Measurements from ENCODE around the gene IGF2BP3.
A peak's percentile ranks its signal among the peaks of the same experiment; 100 is the strongest.
"Not testable (repeated sequence)": the region's sequence is repeated elsewhere in the genome, so short reads cannot be mapped to it uniquely, and the experiment has no call there.

Gene IGF2BP3

DNA sequence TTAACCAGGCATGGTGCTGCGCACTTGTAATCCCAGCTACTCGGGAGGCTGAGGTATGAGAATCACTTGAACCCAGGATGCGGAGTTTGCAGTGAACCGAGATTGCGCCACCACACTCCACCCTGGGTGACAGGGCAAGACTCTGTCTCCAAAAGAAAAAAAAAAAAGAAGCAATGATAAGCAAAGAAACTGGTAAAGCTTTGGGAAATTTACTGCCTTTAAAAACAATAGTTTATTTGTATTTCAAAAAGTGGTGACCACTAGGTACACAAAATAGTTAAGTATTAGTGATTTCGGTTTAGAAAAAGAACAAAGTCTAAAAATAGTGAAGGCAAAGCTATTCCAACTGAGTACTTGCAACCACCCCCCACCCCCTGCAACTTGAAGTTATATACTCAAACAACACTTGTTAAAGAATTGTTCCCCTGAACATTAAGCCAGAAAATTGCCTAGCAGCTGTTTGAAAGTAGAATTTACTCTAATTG is 133.4 kb downstream of the IGF2BP3 start:
- DNase-seq: no peak

DNA sequence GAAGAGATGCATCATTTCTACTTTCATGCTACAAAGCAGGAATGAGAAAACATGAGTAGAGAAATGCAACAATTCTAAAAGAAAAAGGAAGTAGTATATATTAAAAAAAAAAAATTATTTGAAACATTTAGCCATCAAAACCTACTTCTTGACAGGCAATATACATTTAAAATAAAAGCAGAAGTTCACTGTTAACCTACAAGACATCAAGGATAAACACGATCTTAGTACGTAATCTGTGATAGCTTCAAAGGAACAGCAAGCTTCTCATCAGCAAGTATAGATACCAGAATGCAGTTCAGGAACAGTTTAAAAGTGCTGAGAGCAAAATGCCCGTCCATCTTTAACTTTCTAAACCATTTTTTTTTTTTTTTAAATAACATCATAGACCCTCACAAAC is 134.2 kb downstream of the IGF2BP3 start:
- DNase-seq: no peak

DNA sequence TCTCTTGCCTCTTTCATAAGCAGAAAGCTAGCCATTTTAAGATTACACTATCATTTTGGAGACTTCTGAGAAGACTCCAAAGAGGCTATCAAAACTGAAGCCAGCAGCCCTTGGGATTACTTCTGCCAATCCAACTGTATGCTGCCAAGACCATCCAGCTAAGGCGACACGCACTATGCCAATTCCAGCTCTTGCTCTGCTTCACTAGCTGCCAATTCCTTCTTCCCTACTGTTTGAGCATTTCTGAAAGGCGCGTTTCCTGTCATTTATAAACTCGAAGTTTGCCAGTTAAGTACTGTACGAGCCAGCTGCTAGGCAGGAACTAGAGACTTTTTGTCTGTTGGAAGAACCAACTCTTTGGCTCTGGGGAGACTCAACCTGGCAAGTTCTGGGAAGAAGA is 134.7 kb downstream of the IGF2BP3 start:
- peak; percentile 29 for DNase-seq

DNA sequence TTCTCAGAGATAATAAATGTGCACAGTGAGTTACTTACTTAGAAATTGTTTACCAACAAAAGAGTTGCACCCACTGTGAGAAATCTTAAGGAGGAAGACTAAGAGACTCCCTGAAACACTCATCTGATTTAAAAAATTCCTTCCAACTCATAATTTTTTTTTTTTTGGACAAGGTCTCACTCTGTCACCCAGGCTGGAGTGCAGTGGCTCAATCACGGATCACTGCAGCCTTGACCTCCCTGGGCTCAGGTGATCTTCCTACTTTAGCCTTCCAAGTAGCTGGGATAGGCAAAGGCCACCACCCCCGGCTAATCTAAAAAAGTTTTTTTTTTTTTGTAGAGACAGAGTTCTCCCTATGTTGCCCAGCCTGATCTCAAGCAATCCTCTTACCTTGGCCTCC is 135.2 kb downstream of the IGF2BP3 start:
- no peak for DNase-seq

DNA sequence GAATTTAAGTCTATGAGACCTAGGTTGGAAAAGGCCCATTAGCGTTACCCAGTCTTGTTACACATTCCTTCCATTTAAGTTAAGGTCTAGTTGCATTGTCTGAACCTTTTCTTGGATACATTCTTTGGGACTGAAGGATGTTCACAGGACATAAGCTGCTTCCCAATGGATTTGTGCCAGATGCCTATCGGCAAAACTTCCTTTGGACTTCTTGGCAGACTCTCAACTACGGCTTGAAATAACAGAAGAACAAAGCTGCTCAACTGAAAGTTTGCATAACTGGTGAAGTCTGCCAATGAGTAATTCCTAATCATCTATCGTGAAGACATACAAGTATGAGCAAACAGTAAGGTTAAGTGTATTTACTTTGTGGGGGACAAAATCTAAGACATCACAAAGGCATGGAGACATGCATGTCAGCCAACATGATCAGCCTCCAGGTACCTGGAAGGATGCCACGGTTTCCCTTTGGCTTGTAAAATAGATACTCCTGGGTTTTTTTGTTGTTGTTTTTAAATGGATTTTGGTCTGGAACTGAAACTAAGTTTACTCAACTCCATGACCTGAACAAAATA is 135.7 kb downstream of the IGF2BP3 start:
- peak; percentile 76 for DNase-seq

DNA sequence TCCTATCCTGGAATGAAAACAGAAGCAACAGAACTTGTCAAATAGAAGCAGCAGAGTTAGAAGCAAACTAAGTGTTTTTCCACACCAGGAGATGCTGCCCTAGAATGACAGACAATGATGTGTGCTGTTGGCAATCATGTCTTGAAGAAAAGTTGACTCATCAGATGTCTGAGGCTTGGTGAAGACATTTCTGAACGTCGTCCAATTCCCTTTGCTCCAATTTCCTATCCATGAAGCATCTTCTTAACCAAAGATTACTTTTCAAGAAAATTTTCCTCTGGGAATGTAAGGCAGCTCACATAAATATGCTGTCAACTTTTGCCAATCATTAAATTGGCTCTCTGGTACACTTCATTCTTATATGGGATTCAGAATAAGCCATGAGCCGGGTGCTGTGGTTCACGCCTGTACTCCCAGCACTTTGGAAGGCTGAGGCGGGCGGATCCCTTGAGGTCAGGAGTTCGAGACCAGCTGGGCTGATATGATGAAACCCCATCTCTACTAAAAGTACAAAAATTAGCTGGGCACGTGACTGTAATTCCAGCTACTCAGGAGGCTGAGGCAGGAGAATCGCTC is 136.5 kb downstream of the IGF2BP3 start:
- no peak for DNase-seq

DNA sequence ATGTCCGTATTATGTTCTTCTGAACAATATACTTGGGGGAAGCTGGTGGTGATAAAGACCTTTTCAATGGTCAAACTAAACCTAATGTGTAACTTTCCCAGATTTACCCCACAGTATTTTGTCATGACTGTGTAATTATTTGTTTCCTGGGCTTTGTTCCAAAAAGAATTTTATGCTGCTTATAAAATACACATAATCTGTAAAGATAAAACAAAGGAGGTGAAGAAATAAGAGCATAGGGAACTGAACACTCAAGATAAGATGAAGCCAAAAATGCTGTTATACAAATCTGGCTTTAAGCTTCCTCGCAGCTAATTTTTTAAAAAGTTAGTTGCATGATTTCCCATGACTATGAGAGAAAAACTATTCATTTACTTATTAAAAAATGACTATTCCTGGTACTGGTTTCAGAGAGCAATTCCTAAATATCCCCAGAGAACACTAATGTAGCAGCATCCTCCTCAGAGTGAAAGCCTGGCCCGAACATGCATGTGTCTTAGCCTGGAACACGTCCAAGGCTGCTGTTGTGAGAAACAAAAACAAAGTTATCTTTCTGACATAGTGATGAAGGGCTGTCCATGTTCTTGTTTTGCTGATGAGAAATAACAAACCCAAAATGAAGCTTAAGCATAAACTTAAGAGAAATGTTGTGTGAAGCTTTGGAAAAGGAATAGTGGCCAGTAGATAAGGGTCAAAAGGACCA is 137.2 kb downstream of the IGF2BP3 start:
- DNase-seq: no peak

DNA sequence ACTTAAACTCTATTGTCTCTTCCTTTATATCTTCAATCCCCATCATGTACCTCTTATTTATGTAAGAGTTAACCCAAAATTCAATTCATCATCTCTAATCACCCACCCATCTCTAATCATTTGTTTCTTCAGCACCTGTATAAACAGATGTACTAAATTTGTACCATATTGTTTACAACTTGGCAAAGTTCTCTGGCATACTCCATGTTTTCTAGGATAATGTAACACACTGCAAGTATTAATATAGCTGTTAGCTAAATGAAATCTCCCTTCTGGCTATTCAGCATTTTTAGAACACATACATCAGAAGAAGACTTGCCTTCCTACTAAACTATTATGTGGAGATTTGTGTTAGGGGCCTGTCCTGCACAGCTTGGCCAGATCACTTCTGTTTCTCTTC is 138.1 kb downstream of the IGF2BP3 start:
- no peak for DNase-seq

DNA sequence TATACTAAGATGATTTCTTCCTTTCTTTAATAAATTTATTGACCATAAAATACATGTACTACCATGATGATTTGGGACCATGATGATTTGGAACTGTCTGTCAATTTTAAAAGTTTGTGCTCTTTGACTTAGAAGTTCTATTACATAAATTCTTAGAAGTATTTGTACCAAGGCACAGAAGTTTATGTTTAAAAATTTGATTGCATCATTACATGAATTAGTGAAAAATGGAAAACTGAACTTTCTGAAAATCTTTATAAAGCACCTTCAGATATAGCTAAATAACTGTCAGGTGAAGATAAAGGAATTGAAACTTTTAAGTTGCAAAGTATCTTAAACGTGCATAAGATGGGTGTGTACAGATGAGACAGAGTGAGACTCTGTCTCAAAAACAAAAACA is 139.2 kb downstream of the IGF2BP3 start:
- no peak for DNase-seq

DNA sequence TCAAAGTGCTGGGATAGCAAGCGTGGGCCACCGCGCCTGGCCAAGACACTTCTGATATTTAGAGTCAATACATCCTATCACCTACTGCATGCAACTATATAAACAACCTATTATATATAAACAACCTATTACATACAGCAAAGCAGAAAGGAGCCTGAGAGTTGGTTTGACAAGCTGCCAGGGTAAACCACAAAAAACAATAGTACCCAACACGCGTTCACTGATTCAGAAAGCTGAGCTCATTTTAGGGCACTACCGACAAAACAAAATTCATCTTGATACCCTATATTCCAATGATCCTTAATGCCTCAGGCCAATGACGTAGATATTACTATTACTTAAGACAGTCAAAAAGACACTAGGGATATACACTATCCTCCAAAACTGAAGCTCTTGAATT is 154.9 kb downstream of the IGF2BP3 start:
- no peak for DNase-seq

DNA sequence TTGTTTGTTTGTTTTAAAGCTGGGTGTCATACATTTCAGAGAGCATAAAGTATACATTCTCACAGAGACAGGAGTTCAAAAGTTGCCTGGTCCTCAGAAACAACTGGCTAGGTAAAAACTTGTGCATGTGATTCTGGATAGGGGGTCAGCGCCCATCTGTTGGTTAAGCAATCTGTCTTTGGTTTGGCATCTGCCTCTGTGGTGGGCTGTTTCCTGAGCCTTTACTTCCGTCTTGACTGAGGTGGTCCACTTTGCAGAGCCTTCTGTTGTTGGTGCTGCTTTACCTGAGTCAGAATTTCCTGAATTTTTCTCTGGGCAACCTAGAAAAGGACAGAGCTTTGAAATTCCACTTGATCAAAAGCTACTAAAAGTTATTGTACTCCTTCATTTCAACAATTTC is 158.2 kb downstream of the IGF2BP3 start:
- DNase-seq: not testable (repeated sequence)

DNA sequence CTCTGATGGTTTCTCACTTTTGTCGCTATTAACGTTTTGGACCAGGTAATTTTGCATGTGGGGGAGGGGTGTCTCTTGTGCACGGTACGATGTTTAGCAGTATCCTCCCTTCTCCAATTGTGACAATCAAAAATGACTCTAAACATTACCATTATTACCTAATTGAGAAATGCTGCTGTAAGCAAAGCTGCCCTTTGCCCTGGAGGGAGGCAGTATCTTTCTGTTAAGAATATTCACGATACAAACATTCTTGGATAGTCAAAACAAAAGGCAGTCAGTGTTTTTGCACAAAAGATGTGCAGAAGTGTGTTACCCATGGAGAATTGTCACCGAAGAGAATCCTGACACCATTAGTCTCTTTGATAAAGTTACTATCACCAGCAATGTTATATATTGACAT is 161.5 kb downstream of the IGF2BP3 start:
- no peak for DNase-seq

DNA sequence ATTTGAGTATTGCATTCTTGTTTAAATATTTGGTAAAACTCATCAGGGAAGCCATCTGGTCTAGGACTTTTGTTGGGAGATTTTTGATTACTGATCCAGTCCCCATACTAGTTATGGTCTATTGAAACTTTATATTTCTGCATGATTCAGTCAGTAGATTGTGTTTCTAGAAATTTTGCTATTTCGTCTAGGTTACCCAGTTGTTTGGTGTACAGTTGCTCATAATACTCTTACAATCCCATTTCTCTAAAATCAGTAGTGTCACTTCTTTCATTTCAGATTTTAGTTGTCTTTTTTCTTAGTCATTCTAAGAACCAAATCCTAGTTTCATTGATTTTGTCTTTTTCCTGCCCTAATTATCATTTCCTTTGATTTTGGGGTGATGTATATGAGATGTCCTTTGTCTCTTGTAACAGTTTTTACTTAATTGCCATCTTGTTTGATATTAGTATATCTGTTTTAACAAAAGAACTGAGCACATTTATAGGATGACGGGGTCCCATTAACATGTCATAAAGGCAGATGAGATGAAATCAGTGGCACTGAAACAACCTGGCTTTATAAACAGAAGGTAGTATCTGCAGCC is 163.3 kb downstream of the IGF2BP3 start:
- DNase-seq: no peak

DNA sequence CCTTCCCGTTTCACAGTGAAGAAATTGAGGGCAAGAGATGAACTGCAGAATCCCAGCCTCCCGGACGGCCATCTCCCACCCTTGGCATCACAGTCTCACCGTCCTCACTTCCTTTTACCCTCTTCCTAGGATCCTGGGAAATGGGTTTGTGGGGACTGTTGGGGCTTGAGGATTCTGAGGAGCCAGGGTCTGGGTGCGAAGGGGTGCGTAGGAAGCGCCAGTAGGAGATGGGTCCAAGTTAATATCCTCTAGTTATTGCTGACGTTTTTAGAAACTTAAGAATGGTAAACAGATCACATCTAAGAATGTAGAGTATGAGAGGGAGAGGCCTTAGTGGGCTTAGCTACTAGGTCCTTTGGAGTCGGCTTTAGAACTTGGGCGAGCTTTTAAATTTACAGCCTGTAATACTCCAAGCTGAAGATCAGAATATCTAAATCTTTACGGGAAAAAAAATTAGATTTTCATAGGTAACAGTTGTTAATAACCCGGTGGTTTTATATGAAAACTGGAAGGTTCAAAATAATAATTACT is 170.5 kb downstream of the IGF2BP3 start:
- DNase-seq: no peak

DNA sequence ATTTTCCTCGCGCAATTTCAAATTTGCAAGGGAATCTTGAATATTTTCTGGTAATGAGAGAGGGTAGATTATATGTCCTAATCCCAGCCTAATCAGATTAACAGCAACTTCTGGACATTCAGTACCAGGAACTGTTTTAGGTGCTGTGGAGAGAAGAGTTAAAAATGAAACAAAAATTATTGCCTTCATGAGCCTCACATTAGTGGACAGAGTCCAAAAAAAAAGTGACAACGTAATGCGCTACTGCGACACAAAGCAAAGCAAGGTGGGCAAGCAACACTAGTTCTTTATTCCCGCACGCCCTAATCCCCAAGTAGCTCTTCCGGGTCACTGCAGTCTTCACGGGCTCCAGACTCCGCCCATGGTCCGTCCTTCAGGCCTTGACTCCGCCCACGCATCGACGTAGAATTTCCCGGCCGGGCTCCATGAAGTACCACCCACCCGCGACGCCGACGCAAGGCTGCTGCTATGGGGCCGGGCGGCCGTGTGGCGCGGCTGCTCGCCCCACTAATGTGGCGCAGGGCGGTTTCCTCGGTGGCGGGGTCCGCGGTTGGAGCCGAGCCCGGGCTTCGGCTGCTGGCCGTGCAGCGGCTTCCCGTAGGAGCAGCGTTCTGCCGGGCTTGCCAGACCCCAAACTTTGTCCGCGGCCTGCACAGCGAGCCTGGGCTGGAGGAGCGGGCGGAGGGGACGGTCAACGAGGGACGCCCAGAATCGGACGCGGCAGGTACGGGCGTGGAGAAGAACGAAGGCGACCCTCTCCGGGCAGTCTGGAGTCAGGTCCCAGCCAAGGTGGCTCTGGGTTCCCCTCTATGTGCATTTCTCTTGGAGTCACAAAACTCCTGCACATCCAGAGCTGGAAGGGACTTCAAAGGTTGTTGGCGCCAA is 171.2 kb downstream of the IGF2BP3 start, which contains the start of gene MALSU1:
MALSU1 (plus strand) TSS at position 455 of the 885 bp plus-strand sequence; CDS start at position 469, 14 bp downstream.
- DNase-seq: peak; percentile 96

DNA sequence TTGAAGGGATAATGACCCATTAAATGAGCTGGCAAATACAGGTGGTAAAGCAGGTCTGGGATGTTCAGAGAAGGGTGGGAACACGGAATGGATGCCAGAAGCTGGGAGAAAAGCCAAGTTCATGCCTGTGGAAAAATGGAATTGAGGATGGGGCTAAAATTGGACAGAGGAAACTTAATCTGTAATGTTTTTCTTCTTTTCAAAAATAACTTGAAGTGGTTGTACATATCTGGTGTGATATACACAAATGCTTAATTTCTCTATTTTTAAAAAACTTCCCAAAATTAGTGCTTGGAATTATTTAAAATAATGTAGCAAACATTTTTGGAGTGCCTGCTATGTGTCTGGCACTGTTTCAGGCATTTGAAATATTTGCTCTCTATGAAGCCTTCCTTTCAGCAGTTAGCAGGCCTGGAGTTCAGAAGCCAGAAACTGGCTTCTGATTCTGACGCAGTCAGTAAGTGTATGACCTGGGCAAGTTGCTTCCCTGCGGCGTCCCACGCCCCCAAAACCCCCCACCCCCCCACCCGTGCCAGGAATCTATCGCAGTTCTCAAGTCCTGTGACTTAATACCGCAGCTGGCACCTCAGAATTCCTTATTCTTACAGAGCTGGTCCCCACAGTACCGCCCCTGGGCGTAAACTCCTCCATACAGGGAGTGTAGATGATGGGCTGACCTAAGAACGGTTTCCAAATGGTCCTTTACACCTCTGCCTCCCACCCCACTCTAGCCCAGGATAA is 172.0 kb downstream of the IGF2BP3 start:
- DNase-seq: no peak

DNA sequence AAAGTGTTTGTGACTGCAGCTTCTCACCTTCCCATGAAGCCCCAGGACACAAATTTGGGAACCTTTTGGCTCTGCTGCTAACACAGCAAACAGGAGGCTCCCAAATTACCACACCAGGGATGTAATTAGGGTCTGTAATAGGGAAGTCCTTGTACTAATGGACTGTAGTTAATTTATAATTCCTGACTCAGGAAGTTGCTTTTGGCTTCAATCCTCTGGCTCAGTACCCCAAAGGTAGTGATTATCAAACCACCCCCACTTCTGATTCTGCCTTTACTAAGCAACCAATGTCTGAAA is 174.9 kb downstream of the IGF2BP3 start:
- DNase-seq: no peak

DNA sequence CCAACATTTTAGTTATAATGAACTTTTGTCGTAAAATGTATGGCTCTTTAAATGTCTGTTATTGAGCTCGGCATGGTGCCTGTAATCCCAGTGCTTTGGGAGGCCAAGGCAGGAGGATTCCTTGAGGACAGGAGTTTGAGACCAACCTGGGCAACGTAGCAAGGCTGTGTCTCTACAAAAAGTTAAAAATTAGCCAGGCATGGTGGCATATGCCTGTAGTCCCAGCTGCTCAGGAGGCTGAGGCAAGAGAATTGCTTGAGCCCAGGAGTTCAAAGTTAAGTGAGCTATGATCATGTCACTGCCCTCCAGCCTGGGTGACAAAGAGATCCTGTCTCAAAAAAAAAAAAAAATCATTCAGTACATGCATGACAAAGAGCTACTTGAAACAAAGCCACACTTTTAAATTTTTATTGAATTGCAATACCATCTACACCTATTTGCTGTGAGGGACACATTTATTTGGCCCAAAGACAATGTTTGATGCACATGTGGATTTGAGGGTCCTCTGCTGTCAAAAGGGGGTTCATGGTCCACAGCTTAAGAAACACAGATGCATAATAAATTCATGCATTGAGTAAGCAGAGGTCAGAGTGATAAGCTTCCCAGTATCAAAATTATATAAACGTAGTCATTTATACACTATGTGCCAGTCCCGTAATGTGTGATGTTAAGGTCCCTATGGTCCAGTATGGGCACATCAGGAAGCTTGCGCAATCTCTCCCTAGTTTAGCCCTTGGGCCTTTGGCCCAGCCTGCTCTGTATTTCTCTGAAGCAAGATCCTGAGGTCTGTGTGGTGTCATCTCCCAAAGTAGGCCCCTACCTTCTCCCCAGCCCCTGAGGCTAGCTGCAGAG is 175.5 kb downstream of the IGF2BP3 start:
- no peak for DNase-seq

DNA sequence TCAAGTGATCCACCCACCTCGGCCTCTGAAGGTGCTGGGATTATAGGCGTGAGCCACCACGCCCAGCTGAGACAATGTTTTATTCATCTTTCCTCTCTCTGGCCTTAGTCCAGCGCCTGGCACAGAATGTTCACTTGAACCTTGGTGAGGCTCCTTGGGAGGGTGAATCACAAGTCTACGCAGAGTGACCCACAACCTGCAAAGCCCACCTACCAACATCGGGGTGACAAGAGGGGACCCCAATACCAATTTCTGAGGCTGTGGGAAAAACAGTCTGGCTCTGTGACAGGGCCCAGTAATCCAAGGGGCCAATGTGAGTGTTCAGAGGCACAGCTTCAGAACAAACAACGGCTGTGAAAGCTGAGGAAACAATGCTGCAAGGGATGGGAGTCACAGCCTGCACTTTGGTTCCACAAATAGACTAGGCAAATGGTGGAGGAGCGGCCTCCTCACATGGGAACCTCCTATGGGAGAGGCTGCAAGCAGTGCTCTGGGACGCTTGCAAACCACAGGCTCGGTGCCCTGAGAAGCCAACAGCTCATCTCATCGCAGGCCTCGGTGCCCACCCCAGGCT is 176.7 kb downstream of the IGF2BP3 start:
- DNase-seq: no peak

DNA sequence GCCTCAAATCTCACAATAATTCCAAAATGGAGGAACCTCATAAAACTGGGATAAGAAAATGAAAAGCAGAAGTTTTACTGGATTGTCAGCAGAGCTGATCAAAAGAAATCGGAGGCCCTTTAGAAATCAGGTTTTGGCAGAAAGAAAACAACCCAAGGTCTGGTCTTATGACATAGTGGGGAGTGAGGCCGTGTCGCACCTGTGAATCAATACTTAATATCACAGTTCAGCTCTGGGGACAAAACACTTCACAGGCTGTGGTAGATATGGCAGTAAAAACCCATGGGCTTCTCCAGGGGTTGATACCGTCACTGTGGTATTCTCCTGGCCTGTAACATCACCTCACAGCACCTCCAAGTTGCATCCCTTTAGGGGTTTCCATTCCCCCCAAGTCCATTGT is 177.7 kb downstream of the IGF2BP3 start:
- DNase-seq: no peak

Data from NCI-H1105 treated with DMSO at 0.1 percent for 48 hours (cell line).